ENCODE measurements around the gene NXN.

DNA sequence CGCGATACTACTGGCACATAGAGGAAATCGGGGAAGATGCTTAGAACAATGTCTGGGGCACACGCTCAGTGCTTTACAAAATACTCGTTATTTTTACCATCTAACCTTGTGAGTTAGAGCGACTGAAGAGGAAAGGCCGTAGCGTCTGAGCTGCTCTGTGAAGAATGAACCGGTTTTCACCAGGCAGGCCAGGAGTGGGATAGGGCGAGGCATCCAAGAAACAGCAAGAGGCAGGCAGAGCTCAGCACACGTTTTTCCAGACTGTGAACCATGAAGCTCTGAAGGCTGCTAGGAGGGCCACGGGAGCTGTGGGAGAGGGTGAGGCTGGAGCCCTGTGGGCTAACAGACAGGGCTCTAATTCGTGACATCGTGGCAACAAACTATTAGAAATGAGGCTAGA lies 101.9 kb downstream of the NXN start:
- TF ChIP-seq, protein P1, sequence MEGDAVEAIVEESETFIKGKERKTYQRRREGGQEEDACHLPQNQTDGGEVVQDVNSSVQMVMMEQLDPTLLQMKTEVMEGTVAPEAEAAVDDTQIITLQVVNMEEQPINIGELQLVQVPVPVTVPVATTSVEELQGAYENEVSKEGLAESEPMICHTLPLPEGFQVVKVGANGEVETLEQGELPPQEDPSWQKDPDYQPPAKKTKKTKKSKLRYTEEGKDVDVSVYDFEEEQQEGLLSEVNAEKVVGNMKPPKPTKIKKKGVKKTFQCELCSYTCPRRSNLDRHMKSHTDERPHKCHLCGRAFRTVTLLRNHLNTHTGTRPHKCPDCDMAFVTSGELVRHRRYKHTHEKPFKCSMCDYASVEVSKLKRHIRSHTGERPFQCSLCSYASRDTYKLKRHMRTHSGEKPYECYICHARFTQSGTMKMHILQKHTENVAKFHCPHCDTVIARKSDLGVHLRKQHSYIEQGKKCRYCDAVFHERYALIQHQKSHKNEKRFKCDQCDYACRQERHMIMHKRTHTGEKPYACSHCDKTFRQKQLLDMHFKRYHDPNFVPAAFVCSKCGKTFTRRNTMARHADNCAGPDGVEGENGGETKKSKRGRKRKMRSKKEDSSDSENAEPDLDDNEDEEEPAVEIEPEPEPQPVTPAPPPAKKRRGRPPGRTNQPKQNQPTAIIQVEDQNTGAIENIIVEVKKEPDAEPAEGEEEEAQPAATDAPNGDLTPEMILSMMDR (IDR thresholded peaks at IDR 0.05) = no peak
- TF ChIP-seq EZH2 (IDR thresholded peaks at IDR 0.05; ENCODE audit: borderline replicate concordance, insufficient read depth, low read depth, low read length, poor library complexity, severe bottlenecking) = no peak

Measured in B cell (primary cell).